IMR-90 (cell line): ENCODE data around the gene CADM1. TPM values are rescaled to one million over a fixed set of nuclear protein-coding genes. Genes with fewer than 3 reads are reported as not detected.

Source experiments
- ATAC-seq: fragments of 200-7000 bp; cut with Tn5 transposase; 2 replicates; pipeline ENCODE4 v1.9.1; 2020; ENCODE audit warnings: low read depth, mild to moderate bottlenecking, moderate library complexity
- BruUV-seq: library from RNA; stranded (reverse); fragments of 400-500 nt; replicated peaks from 2 replicates; lab custom pipeline; 2021; lab: Mats Ljungman, UMichigan
- CTCF ChIA-PET: fragments of 300-600 bp; formaldehyde crosslinking; extraction: SDS; loops from one replicate; lab custom pipeline; 2021; ENCODE audit warnings: antibody characterized with exemption; lab: Yijun Ruan, JAX
- POLR2A ChIA-PET: fragments of 300-600 bp; sonication (Branson Sonifier 250); formaldehyde crosslinking; loops from one replicate; lab custom pipeline; 2022; ENCODE audit warnings: antibody characterized with exemption; ENCODE audit not compliant: unreplicated experiment; lab: Charles Lee
- DNase-seq: peaks from one replicate; pipeline ENCODE4 v3.0.0; 2013
- H2AFZ ChIP-seq: replicated peaks from 2 replicates; pipeline ENCODE3; 2013; ENCODE audit warnings: low read length, mild to moderate bottlenecking; ENCODE audit not compliant: poor library complexity
- H2AK5ac ChIP-seq: 2 replicates; pipeline ENCODE4 v1.6.1; 2013; ENCODE audit warnings: low read depth, low read length, inconsistent platforms
- H2AK9ac ChIP-seq: replicated peaks from 2 replicates; pipeline ENCODE3; 2013; ENCODE audit warnings: mild to moderate bottlenecking, low read depth, low read length, moderate library complexity; ENCODE audit not compliant: poor library complexity
- H2BK120ac ChIP-seq: 2 replicates; pipeline ENCODE4 v1.6.1; 2013; ENCODE audit warnings: low read depth, low read length, inconsistent platforms
- H2BK15ac ChIP-seq: 3 replicates; pipeline ENCODE4 v1.6.1; 2013; ENCODE audit warnings: low read depth, low read length, inconsistent platforms
- H2BK20ac ChIP-seq: 2 replicates; pipeline ENCODE4 v1.6.1; 2013; ENCODE audit warnings: low read depth, mild to moderate bottlenecking, inconsistent platforms, low read length, moderate library complexity
- H2BK5ac ChIP-seq: 2 replicates; pipeline ENCODE4 v1.6.1; 2013; ENCODE audit warnings: mild to moderate bottlenecking, low read depth, low read length, inconsistent platforms; ENCODE audit not compliant: poor library complexity, severe bottlenecking
- H3K14ac ChIP-seq: replicated peaks from 2 replicates; pipeline ENCODE4 v1.6.1; 2013; ENCODE audit warnings: low read depth, low read length, inconsistent platforms
- H3K18ac ChIP-seq: 2 replicates; pipeline ENCODE4 v1.6.1; 2013; ENCODE audit warnings: low read depth, low read length, control low read depth
- H3K23ac ChIP-seq: 2 replicates; pipeline ENCODE4 v1.6.1; 2013; ENCODE audit warnings: low read depth, low read length, inconsistent platforms
- H3K27ac ChIP-seq: 2 replicates; pipeline ENCODE4 v1.5.1; 2013; ENCODE audit warnings: mild to moderate bottlenecking, control low read depth, low read length; ENCODE audit not compliant: insufficient read depth
- H3K27me3 ChIP-seq: 2 replicates; pipeline ENCODE4 v1.6.1; 2013; ENCODE audit warnings: low read length; ENCODE audit not compliant: control insufficient read depth, insufficient read depth
- H3K36me3 ChIP-seq: 2 replicates; pipeline ENCODE4 v1.6.1; 2013; ENCODE audit warnings: low read length, mixed read lengths; ENCODE audit not compliant: control insufficient read depth, insufficient read depth
- H3K4ac ChIP-seq: 2 replicates; pipeline ENCODE4 v1.6.1; 2013; ENCODE audit warnings: low read depth, low read length, inconsistent platforms
- H3K4me1 ChIP-seq: 2 replicates; pipeline ENCODE4 v1.6.1; 2013; ENCODE audit warnings: low read length, mixed read lengths; ENCODE audit not compliant: control insufficient read depth, insufficient read depth
- H3K4me2 ChIP-seq: 2 replicates; pipeline ENCODE4 v1.6.1; 2013; ENCODE audit warnings: low read depth, mild to moderate bottlenecking, control low read depth, low read length, moderate library complexity
- H3K4me3 ChIP-seq: 2 replicates; pipeline ENCODE4 v1.5.1; 2013; ENCODE audit warnings: low read depth, mild to moderate bottlenecking, control low read depth, low read length, moderate library complexity; ENCODE audit not compliant: insufficient read depth
- H3K56ac ChIP-seq: 2 replicates; pipeline ENCODE4 v1.6.1; 2013; ENCODE audit warnings: low read length, inconsistent platforms; ENCODE audit not compliant: insufficient read depth; ENCODE audit errors: extremely low read depth
- H3K79me1 ChIP-seq, 2 experiments: 2 replicates each; pipeline ENCODE4 v1.6.1; 2013; ENCODE audit warnings: low read length in 2 of 2, inconsistent platforms in 1 of 2, low read depth in 1 of 2
- H3K9ac ChIP-seq: 2 replicates; pipeline ENCODE4 v1.6.1; 2013; ENCODE audit warnings: low read depth, low read length, control low read depth
- H3K9me1 ChIP-seq: 2 replicates; pipeline ENCODE4 v1.6.1; 2013; ENCODE audit warnings: low read length, inconsistent platforms; ENCODE audit not compliant: insufficient read depth
- H3K9me3 ChIP-seq: 2 replicates; pipeline ENCODE4 v1.6.1; 2013; ENCODE audit warnings: low read length; ENCODE audit not compliant: control insufficient read depth, insufficient read depth
- H4K20me1 ChIP-seq: 2 replicates; pipeline ENCODE4 v1.6.1; 2013; ENCODE audit warnings: low read length, inconsistent platforms; ENCODE audit not compliant: insufficient read depth
- H4K5ac ChIP-seq: 2 replicates; pipeline ENCODE4 v1.6.1; 2013; ENCODE audit warnings: mild to moderate bottlenecking, low read depth, low read length, control low read depth
- H4K8ac ChIP-seq, 2 experiments: 2 replicates each; pipeline ENCODE4 v1.6.1; 2013; ENCODE audit warnings: low read depth in 2 of 2, low read length in 2 of 2, control low read depth in 1 of 2, inconsistent platforms in 1 of 2
- H4K91ac ChIP-seq: 2 replicates; pipeline ENCODE4 v1.6.1; 2013; ENCODE audit warnings: low read depth, low read length, inconsistent platforms; ENCODE audit not compliant: insufficient read depth
- BHLHE40 ChIP-seq: fragments of 150-350 bp; IDR thresholded peaks from 2 replicates; pipeline ENCODE4 v1.6.1; 2016; ENCODE audit warnings: mild to moderate bottlenecking, low read depth, low read length
- CHD1 ChIP-seq: IDR thresholded peaks from 2 replicates; pipeline ENCODE4 v1.6.1; 2012; ENCODE audit warnings: low read depth, low read length, improper control_type of control experiment
- CTCF ChIP-seq: conservative IDR thresholded peaks from 2 replicates; pipeline ENCODE4 v1.5.1; 2012; ENCODE audit warnings: mild to moderate bottlenecking, low read depth, low read length, improper control_type of control experiment
- ELK1 ChIP-seq: fragments of 150-350 bp; IDR thresholded peaks from 2 replicates; pipeline ENCODE4 v1.6.1; 2016; ENCODE audit warnings: low read depth, mild to moderate bottlenecking, low read length, moderate library complexity, borderline replicate concordance
- FOS ChIP-seq: fragments of 150-350 bp; IDR thresholded peaks from 2 replicates; pipeline ENCODE4 v1.6.1; 2016; ENCODE audit warnings: low read depth, low read length
- MXI1 ChIP-seq: IDR thresholded peaks from 2 replicates; pipeline ENCODE4 v1.6.1; 2012; ENCODE audit warnings: low read depth, mild to moderate bottlenecking, low read length, moderate library complexity, borderline replicate concordance
- NFE2L2 ChIP-seq: fragments of 150-350 bp; IDR thresholded peaks from 2 replicates; pipeline ENCODE4 v1.6.1; 2016; ENCODE audit warnings: low read depth, mild to moderate bottlenecking, low read length
- POLR2A ChIP-seq: IDR thresholded peaks from 2 replicates; pipeline ENCODE4 v1.6.1; 2012; ENCODE audit warnings: mild to moderate bottlenecking, low read depth, low read length
- RAD21 ChIP-seq: IDR thresholded peaks from 2 replicates; pipeline ENCODE4 v1.6.1; 2012; ENCODE audit warnings: low read length, improper control_type of control experiment
- RCOR1 ChIP-seq: IDR thresholded peaks from 2 replicates; pipeline ENCODE4 v1.6.1; 2012; ENCODE audit warnings: mild to moderate bottlenecking, low read length, improper control_type of control experiment; ENCODE audit not compliant: insufficient replicate concordance
- RFX5 ChIP-seq: IDR thresholded peaks from 2 replicates; pipeline ENCODE4 v1.8.0; 2012; ENCODE audit warnings: low read depth, mild to moderate bottlenecking, low read length, moderate library complexity
- WGBS, 2 experiments: methylation state at CpG; one replicate each; pipeline versions ENCODE4 v1.1.5 to v1.1.7; 2013; ENCODE audit warnings: missing lambda C conversion rate in 2 of 2; ENCODE audit not compliant: insufficient read length in 1 of 2; ENCODE audit errors: extremely low coverage in 2 of 2; 5-methylcytosine and 5-hydroxymethylcytosine counted together
- dilution Hi-C: fragments of 300-500 bp; cut with HindIII; formaldehyde crosslinking; loops from one replicate; pipeline ENCODE4 v1.14.3; 2018; ENCODE audit warnings: low sequenced_read_pairs; ENCODE audit not compliant: unreplicated experiment
- in situ Hi-C: fragments of 300-500 bp; cut with MboI; formaldehyde crosslinking; loops from 3 replicates; pipeline ENCODE4 v1.14.3; 2019; ENCODE audit warnings: low sequenced_read_pairs, inconsistent platforms, mixed read lengths
- intact Hi-C: fragments of 100-400 bp; cut with micrococcal nuclease; formaldehyde crosslinking; loops from 2 replicates; pipeline ENCODE4 v1.10.0; 2022
- polyA plus RNA-seq, 3 experiments: library from polyadenylated mRNA; depleted of rRNA; stranded (reverse); fragments of >200 nt; gene quantifications; 2 replicates each; pipeline ENCODE4 v1.2.3, GENCODE V29; 2012; ENCODE audit warnings: low replicate concordance in 1 of 3
- total RNA-seq: library from RNA; depleted of rRNA; stranded (reverse); fragments of >200 nt; gene quantifications from 2 replicates; pipeline ENCODE4 v1.2.3, GENCODE V29; 2012

CADM1 gene
- total and polyA plus RNA-seq, 2 of the 4 experiments (the other 2 are of a cell fraction), result 28.8 to 77.1 TPM

- no peak overlapping the region for H3K27ac ChIP-seq
- in situ Hi-C loops (no loop called here), dilution Hi-C loops (no loop called here), intact Hi-C loops (no loop called here)
- no TSS peak for BruUV-seq
- no CpG with 5 or more reads among the region's 8 CpGs for WGBS, 2 experiments
- no peak for TF ChIP-seq CHD1
- no peak for TF ChIP-seq NFE2L2
- TF ChIP-seq MXI1, result no peak
- no peak for TF ChIP-seq CTCF
- TF ChIP-seq RCOR1, result no peak
- TF ChIP-seq BHLHE40, result no peak
- TF ChIP-seq POLR2A, result no peak
- TF ChIP-seq RFX5, result no peak
- TF ChIP-seq RAD21, result no peak
- no peak for TF ChIP-seq FOS
- no peak for TF ChIP-seq ELK1
- H3K4me1 ChIP-seq, result no peaks in the 10 kb centered on the region
- H3K27me3 ChIP-seq, result peaks cover 26% of the 10 kb centered on the region
- H2BK120ac ChIP-seq, result no peak overlapping the region
- H3K14ac ChIP-seq, result no peak overlapping the region
- H3K9ac ChIP-seq, result no peak overlapping the region
- no peak overlapping the region for H3K56ac ChIP-seq
- ChIA-PET CTCF (no interaction called here), POLR2A (no interaction called here)
- H4K5ac ChIP-seq, result no peak overlapping the region
- no peak overlapping the region for H2BK20ac ChIP-seq
- no peak overlapping the region for H2AK5ac ChIP-seq
- H4K20me1 ChIP-seq, result no peaks in the 10 kb centered on the region
- H4K8ac ChIP-seq, result no peak overlapping the region
- no peak overlapping the region for H2BK15ac ChIP-seq
- no peaks in the 10 kb centered on the region for H3K9me3 ChIP-seq
- H4K91ac ChIP-seq, result no peak overlapping the region
- H3K4ac ChIP-seq, result no peak overlapping the region
- no peaks in the 10 kb centered on the region for H3K36me3 ChIP-seq
- H3K4me3 ChIP-seq, result no peak overlapping the region
- no peak overlapping the region for H3K23ac ChIP-seq
- no peaks in the 10 kb centered on the region for H3K79me1 ChIP-seq
- no peak overlapping the region for H2AK9ac ChIP-seq
- H2AFZ ChIP-seq, result no peak overlapping the region
- H2BK5ac ChIP-seq, result no peak overlapping the region
- no peak overlapping the region for H3K4me2 ChIP-seq
- DNase-seq (no peak), ATAC-seq (no peak)
- no peak overlapping the region for H3K18ac ChIP-seq
- no peaks in the 10 kb centered on the region for H3K9me1 ChIP-seq
Observed at GRCh38 chr11:115518983-115519628, 14.9 kb upstream of the CADM1 start.
